Keratinocyte (primary cell): ENCODE results near the gene SWI5.

Experiments
- CTCF ChIP-seq, 3 experiments: IDR thresholded peaks in 1 of 3; conservative IDR thresholded peaks in 1 of 3; optimal IDR thresholded peaks in 1 of 3; 2 replicates in 2 of 3; 3 replicates in 1 of 3; pipeline versions ENCODE3 to v1.5.1; 2011; ENCODE audit warnings: low read length in 3 of 3, mild to moderate bottlenecking in 3 of 3, moderate library complexity in 2 of 3, control low read depth in 1 of 3, inconsistent platforms in 1 of 3; ENCODE audit not compliant: insufficient read depth in 2 of 3; ENCODE audit errors: extremely low read depth in 1 of 3
- EZH2 ChIP-seq: IDR thresholded peaks from one replicate; pipeline ENCODE4 v1.6.1; 2012; ENCODE audit warnings: inconsistent platforms, mild to moderate bottlenecking, low read length, moderate library complexity

DNA sequence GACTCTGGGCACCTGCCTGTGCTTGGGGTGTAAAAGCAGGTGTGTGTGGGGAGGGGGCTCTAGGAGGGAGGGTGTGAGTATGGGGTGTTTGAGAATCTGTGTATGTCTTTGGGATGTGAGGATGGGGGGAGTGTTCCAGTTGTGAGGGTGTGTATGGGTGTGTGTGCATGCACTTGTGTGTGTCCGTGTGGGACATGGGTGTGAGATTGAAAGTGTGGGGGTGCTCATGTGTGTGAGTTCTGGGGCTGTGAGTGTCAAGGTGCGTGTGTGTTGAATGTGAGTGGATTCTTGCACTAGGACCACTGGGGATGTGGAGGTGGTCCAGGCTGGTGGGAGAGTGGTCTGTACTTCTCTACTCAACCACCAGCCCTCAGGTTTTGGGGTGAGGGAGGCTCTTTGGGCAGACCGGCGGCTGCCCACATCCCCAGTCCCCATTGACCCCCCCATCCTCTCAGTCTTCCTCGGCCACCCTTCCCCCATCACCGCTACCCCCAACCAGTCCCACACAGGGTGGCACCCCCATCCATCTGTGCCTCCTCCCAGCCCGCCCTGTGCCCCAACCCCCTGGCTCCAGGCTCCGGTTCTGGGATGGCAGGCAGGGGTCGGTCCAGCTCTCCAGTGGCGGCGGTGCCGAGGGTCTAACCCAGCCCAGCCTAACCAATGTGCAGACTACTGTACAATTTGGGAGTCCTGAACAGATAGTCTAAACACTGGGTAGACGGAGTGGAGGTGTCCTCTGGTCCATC, 31.8 kb upstream of the SWI5 start:
- TF ChIP-seq CTCF (optimal IDR thresholded peaks at IDR 0.05 in 1 of 3, IDR thresholded peaks at IDR 0.05 in 1 of 3, conservative IDR thresholded peaks at IDR 0.05 in 1 of 3; ENCODE audit: extremely low read depth in 1 of 3, insufficient read depth in 2 of 3, low read length in 3 of 3): no peak
- no peak for TF ChIP-seq EZH2
